ENCODE data around the gene DIS3L. TPM values are rescaled to one million over a fixed set of nuclear protein-coding genes. Genes with fewer than 3 reads are reported as not detected.

DIS3L gene
- total RNA-seq, 1 donor from 2014 or later = 30.9 TPM

Other genes with a start within 250 kb of the DIS3L start
- not detected for gene MEGF11, start 39.8 kb upstream of the DIS3L start, total RNA-seq
- gene TIPIN, start 63.1 kb downstream of the DIS3L start, total RNA-seq = 10.6 TPM
- gene MAP2K1, start 93.3 kb downstream of the DIS3L start, total RNA-seq = 23.1 TPM
- 29.2 TPM for gene SNAPC5, start 204.2 kb downstream of the DIS3L start, total RNA-seq
- gene RPL4, start 211.3 kb downstream of the DIS3L start, total RNA-seq = 2,079 TPM
- 9.0 TPM for gene ZWILCH, start 211.8 kb downstream of the DIS3L start, total RNA-seq